GM12892 (cell line): ENCODE results near the gene CDH23.

Experiments used
- DNase-seq: peaks from one replicate; pipeline ENCODE4 v3.0.0; 2011; ENCODE audit not compliant: insufficient read length
- FAIRE-seq: peaks from 2 replicates; lab custom pipeline; 2011; peaks lifted over from hg19 to GRCh38; lab: Jason Lieb, UNC
- POLR2A ChIP-seq: IDR thresholded peaks from 2 replicates; pipeline ENCODE4 v1.6.1; 2011; ENCODE audit warnings: low read depth, low read length, control low read depth
- POLR2AphosphoS5 ChIP-seq: IDR thresholded peaks from 2 replicates; pipeline ENCODE4 v1.6.1; 2011; ENCODE audit warnings: low read depth, low read length, control low read depth
- TAF1 ChIP-seq: IDR thresholded peaks from 2 replicates; pipeline ENCODE4 v1.6.1; 2011; ENCODE audit warnings: low read depth, mild to moderate bottlenecking, control low read depth, low read length, borderline replicate concordance

The CDH23 gene

DNA sequence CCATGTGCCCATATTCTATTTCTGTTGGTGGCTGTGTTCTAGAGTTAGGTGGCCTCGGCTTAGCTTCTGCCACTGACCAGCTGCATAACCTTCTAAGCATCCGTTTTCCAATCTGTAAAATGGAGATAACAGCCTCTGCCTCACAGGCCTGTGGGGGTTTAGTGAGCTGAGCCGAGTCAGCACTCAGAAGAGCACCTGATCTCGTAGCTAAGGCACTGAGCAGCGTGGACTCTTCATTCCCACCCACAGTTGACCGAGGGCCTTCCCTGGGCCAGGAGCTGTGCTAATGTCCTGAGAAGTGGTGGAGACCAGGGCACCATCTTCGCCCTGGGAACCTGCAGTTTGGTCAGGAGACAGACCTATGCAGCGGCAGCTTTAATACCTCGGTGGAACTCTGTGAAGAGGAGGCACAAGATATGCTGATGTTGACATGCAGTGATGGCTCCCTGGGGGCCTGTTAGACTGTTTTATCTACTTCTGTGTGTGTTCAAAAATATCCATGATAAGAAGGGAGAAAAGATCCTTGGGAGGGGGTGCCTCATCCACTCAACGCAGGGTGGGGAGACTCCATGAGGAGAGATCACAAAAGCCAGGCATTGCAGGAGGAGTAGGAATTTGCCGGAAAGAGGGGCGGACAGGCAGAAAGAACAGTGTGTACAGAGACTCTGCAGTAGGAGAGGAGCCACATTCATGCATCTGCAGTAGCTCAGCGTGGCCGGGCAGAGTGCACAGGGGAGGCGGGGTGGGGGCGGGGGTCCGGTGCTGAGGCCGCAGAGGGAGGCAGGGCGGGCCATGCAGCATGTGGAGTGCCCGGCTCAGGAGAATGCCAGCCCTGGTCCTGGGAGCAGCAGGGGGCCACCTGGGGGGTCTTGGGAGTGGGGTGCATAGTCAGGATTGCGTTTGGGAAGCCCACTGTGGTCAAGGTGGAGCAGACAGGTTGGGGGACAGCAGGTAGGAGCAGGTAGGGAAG is 186.1 kb downstream of the CDH23 start:
- DNase-seq: no peak
- no peak for FAIRE-seq
- TF ChIP-seq POLR2A: no peak
- no peak for TF ChIP-seq TAF1
- no peak for TF ChIP-seq POLR2AphosphoS5

DNA sequence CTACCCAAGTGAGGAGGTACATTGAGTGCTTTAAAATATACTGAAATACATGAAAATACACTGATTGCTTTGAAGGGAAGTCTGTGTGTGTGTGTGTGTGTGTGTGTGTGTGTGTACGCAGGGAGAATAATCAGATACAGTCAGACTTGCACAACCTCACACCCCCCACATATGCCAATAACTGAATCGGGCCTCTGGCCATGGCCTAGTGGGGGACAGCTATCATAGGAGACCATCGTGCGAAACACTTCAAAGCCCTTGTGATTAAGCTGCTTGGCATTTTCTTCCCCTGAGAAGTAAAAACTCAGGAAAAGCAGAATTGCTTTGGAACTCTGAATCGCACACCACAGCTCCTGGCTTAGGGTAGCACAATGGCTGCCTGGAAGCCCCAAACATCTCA is 187.7 kb downstream of the CDH23 start:
- TF ChIP-seq POLR2AphosphoS5: no peak
- no peak for TF ChIP-seq POLR2A
- no peak for TF ChIP-seq TAF1
- no peak for DNase-seq
- no peak for FAIRE-seq

DNA sequence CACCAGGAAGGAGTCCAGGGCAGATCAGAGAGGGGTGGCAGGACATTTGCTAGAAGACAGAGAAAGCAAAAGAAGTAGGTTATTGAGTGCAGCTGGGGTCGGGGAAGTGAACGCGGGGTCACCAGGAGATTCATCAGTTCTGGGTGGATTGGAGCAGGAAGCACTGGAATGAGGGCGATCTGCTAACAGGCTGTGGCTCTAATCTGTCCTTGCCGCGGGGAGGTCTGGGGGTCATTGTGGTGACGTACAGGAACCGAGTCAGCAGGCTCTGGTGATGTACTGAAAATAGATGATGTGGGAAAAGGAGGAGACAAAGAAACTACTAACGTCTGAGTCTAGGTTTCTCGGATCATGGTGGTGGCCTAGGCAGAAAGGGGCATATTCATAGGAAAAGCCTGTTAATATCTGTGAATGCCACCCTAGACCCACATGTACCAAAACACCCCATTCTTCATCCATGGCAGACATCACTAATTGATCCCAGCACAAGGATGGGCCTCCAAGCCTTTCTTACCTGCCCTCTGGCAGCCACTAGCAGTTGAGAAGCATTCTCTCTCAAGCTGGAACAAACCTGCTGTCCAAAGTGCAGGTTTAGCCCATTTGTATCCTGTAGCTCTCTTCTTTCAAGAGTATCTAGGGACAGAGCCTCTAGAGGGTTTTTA is 188.3 kb downstream of the CDH23 start:
- no peak for TF ChIP-seq POLR2AphosphoS5
- no peak for TF ChIP-seq POLR2A
- no peak for TF ChIP-seq TAF1
- DNase-seq (no peak), FAIRE-seq (no peak)

DNA sequence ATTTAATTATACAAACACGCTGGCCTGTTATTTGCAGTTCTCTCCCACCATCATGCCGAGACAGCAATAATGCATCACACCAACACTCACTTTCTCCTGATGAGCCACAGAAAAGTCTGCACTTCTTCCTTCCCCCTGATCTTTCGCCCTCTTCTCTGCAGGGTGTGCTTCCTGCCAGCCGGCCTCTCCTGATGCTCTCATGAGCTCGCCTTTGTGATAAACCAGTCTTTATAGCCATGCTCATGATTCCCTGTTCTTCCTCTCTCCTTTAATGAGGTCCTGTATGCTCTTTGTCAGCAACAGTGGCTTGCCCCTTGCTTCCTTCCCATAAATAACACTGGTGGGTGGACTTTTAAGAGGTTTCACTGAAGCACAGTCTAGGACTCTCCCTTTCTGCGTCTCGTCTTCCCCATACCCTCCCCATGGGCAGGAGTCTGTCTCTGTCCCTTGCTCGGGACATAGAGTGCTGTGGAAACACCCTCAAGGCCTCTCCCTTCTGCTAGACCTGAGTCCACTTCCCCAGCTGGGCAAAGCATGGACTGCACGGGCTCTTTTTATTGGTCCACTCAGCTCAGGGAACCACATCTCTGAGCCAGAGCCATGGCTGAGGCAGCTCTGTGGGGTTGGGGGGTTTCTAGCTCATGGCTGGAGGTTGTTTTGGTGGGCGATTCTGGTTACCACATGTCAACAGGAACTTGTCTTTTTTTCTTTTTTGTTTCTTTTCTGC is 189.0 kb downstream of the CDH23 start:
- TF ChIP-seq TAF1 (no peak), POLR2AphosphoS5 (no peak), POLR2A (no peak)
- DNase-seq (no peak), FAIRE-seq (no peak)

DNA sequence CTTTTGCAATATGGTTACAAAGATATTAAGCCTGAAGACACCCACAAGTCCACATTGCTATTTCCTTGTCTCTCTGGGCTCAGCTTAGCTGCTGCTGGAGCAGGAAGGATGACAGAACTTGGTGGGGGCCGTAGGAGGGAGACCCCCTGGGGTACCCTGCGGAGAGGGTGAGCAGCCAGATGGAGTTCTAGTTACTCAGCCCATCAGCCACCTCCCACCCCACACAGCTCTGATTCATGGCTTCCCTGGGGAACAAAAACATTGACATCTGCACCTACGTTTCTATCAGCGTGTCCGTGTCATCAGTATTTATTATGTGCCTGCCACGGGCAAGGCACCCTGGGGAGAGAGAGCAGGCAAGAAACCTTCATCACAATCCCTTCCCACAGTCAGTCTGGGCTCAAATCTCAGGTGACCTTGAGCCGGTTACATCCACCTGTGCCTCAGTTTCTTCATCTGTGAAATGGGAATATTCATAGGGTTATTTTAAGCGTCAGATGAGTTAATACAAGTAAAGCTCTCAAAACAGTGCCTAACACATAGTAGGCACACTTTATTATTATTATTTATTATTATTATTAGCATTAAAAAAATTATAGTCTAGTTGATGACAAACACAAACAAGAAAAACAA is 191.3 kb downstream of the CDH23 start:
- DNase-seq: no peak
- FAIRE-seq: no peak
- TF ChIP-seq POLR2AphosphoS5: no peak
- TF ChIP-seq TAF1: no peak
- TF ChIP-seq POLR2A: no peak

DNA sequence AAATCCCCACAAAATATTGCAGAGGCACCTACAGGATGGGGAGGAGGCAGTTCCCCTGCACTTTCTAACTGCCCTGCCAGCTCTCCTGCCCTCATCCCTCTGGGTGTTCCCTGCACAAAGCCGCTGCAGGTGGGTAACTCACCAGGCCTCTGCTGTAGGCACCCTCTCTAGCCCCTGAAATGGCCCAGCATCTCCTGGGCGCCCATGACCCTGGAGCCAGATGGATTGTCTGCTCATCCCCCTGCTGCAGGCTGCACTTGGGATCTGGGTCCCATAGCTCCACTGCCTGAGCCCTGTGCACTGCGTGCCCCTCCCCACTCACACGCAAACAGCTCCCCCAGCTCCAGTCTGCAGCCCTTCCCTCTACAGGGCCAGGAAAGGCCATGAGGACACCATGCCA is 192.0 kb downstream of the CDH23 start:
- FAIRE-seq: no peak
- no peak for DNase-seq
- TF ChIP-seq TAF1: no peak
- TF ChIP-seq POLR2AphosphoS5: no peak
- no peak for TF ChIP-seq POLR2A

DNA sequence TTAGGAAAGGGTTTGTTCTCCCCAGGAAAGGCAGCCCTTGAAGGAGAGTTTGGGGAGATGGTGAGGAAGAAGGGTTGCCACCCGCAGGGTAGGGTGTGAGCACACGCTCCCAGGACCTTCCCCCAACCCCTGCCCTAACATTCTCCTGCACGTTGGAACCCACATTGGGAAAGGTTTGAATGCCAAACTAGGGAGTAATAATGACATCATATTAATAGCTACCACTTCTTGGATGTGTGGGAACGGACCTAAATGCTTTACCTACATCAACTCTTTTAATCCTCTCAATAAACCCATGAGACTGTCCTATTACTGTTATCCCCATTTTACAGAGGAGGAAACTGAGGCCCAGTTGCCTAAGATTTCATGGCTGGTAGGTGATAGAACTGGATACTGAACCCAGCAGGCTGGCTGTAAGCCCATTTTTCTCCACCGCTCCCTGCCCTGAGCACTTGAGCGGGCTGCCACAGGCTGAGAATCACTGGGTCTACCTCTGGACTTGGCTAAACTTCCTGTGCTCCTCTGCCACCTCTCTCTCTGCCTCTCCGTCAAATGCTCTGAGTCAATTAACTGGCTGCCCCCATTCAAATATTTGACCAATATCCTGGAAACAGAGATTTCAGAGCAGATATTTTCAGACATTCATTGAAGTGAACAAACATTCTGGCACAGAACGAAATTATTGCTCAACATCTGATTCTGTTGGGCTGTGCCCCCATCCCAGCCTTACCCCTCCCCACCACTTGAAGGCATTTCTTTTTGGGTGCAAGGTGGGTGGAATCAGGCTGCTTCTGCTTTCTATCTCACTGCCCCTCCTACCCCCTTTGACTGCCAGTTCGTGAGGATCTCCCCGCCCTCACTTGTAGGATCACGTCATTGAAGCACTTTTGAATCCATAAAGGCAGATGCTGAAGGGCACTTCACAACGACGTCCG is 193.2 kb downstream of the CDH23 start:
- no peak for TF ChIP-seq POLR2A
- no peak for TF ChIP-seq POLR2AphosphoS5
- no peak for TF ChIP-seq TAF1

DNA sequence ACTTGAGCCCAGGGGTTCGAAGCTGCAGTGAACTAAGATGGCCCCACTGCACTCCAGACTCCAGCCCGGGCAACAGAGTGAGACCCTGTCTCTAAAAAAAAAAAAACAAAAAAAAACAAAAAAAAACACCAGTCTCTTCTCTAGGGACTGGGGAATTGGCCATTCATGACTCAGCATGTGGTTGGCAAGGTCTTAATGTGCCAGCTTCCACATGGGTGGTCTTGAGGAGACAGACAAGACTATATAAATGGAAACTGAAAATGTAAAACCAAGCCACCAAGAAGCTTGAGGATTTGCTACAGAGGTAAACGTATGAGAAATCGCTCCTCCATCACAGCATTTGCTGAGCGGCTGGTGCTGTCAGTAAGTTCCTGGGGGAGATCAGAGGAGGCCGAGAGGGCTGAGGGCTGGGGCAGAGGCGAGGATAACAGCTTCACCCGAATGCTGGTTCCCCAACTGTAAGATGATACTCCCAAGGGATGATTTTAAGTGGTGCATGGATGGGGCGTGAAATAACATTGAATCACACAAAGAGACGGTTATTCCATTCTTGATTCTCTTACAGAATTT is 194.1 kb downstream of the CDH23 start:
- TF ChIP-seq POLR2A: no peak
- DNase-seq (no peak), FAIRE-seq (no peak)

More for the DNA sequence above, 193.2 kb downstream of the CDH23 start:
- DNase-seq (no peak), FAIRE-seq (no peak)

DNA sequence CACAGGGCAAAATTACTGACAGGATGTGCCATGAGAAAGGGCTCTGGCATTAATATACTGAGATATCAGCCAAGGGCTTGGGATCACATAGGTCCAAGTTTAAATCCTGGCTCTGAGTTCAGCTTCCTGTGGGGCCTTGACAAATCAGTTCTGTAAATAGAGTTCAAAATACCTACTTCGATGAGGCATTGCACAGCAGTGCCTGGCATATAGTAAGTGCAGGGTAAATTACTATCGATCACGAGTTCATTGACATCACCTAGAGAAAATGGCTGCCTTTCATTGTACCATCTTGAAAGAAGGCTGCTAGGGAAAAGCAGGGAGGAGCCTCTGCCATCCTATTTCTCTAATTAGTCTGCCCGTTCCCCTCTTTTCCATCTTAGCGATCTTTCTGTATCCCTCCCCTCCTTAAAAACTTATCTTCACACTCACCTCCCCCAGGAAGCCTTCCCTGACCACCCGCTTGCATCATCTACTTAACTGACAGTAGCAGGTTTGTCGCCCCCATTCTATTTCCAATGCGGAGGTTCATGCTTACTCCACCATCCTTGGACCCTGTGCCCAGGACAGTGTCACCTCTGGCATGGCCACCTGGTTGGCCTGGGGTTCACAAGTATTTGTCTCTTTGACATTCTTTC is 198.3 kb downstream of the CDH23 start:
- TF ChIP-seq POLR2AphosphoS5 (no peak), TAF1 (no peak), POLR2A (no peak)
- FAIRE-seq (no peak), DNase-seq (no peak)

DNA sequence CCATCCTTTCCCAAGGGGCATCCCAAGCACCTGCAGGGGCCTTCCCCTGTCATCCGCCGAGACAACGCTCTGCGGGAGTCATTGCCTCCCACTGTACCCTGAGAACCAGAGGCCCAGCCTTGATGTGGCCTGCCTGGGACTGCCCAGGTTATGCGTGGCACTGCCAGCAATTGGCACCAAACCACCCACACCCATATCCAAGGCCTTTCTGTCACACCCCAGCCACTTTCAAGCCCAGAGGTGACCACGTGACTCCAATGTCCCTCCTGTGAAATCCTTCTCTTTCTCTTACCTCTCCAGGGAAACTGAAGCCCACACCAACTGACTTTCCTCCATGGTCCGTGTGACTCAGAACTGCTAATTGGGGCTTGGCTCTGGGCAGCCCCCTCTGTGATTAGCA is 198.9 kb downstream of the CDH23 start:
- FAIRE-seq: no peak

More for the DNA sequence above, 198.9 kb downstream of the CDH23 start:
- DNase-seq: no peak
- no peak for TF ChIP-seq POLR2A
- no peak for TF ChIP-seq TAF1
- TF ChIP-seq POLR2AphosphoS5: no peak
